DND-41 (cell line): ENCODE measurements around the gene SEPTIN6.

Experiments
- ATAC-seq: fragments of 200-7000 bp; cut with Tn5 transposase; 3 replicates; pipeline ENCODE4 v1.9.1; 2021; ENCODE audit warnings: low read depth; ENCODE audit not compliant: insufficient read depth
- DNase-seq: peaks from one replicate; pipeline ENCODE4 v3.0.0-alpha.2; 2020
- H2AFZ ChIP-seq: 2 replicates; pipeline ENCODE4 v1.6.0; 2012; ENCODE audit warnings: low read depth, low read length
- H3K27ac ChIP-seq: 2 replicates; pipeline ENCODE4 v1.5.1; 2012; ENCODE audit warnings: low read length, inconsistent platforms
- H3K27me3 ChIP-seq: fragments of 200-600 bp; sonication (generic); 2 replicates; pipeline ENCODE4 v1.6.0; 2012; ENCODE audit warnings: low read length, mild to moderate bottlenecking, inconsistent platforms; ENCODE audit not compliant: insufficient read depth, poor library complexity
- H3K36me3 ChIP-seq: 2 replicates; pipeline ENCODE4 v1.5.1; 2012; ENCODE audit warnings: low read length, inconsistent platforms; ENCODE audit not compliant: insufficient read depth
- H3K4me1 ChIP-seq: 2 replicates; pipeline ENCODE4 v1.5.1; 2012; ENCODE audit warnings: mild to moderate bottlenecking, low read length; ENCODE audit not compliant: insufficient read depth
- H3K4me2 ChIP-seq: 2 replicates; pipeline ENCODE4 v1.6.0; 2012; ENCODE audit warnings: mild to moderate bottlenecking, moderate library complexity, low read length, inconsistent platforms; ENCODE audit not compliant: insufficient read depth
- H3K4me3 ChIP-seq, 2 experiments: fragments of 200-600 bp in 1 of 2; shearing (Covaris generic) in 1 of 2; 2 replicates each; pipeline ENCODE4 v1.5.1; 2012 to 2016; ENCODE audit warnings: inconsistent platforms in 2 of 2, low read length in 2 of 2, mild to moderate bottlenecking in 2 of 2, low read depth in 1 of 2, moderate library complexity in 1 of 2
- H3K79me2 ChIP-seq: 2 replicates; pipeline ENCODE4 v1.6.0; 2012; ENCODE audit warnings: low read length, inconsistent platforms; ENCODE audit not compliant: insufficient read depth
- H3K9ac ChIP-seq: 2 replicates; pipeline ENCODE4 v1.6.0; 2012; ENCODE audit warnings: low read depth, mild to moderate bottlenecking, inconsistent platforms, low read length, moderate library complexity
- H3K9me3 ChIP-seq: 2 replicates; pipeline ENCODE4 v1.5.1; 2012; ENCODE audit warnings: low read length, moderate library complexity, mild to moderate bottlenecking, inconsistent platforms; ENCODE audit not compliant: insufficient read depth, severe bottlenecking
- H4K20me1 ChIP-seq: 2 replicates; pipeline ENCODE4 v1.6.0; 2012; ENCODE audit warnings: low read length; ENCODE audit not compliant: insufficient read depth
- EZH2 ChIP-seq: IDR thresholded peaks from 3 replicates; pipeline ENCODE4 v1.6.1; 2012; ENCODE audit warnings: borderline replicate concordance, low read depth, mild to moderate bottlenecking, moderate library complexity, low read length, inconsistent platforms; ENCODE audit not compliant: severe bottlenecking
- TF ChIP-seq, protein P1 (sequence below): IDR thresholded peaks from 2 replicates; pipeline ENCODE4 v1.5.1; 2012; ENCODE audit warnings: borderline replicate concordance, low read length, moderate library complexity, mild to moderate bottlenecking; ENCODE audit not compliant: poor library complexity, severe bottlenecking; ENCODE audit errors: extremely low read depth

SEPTIN6 gene

DNA sequence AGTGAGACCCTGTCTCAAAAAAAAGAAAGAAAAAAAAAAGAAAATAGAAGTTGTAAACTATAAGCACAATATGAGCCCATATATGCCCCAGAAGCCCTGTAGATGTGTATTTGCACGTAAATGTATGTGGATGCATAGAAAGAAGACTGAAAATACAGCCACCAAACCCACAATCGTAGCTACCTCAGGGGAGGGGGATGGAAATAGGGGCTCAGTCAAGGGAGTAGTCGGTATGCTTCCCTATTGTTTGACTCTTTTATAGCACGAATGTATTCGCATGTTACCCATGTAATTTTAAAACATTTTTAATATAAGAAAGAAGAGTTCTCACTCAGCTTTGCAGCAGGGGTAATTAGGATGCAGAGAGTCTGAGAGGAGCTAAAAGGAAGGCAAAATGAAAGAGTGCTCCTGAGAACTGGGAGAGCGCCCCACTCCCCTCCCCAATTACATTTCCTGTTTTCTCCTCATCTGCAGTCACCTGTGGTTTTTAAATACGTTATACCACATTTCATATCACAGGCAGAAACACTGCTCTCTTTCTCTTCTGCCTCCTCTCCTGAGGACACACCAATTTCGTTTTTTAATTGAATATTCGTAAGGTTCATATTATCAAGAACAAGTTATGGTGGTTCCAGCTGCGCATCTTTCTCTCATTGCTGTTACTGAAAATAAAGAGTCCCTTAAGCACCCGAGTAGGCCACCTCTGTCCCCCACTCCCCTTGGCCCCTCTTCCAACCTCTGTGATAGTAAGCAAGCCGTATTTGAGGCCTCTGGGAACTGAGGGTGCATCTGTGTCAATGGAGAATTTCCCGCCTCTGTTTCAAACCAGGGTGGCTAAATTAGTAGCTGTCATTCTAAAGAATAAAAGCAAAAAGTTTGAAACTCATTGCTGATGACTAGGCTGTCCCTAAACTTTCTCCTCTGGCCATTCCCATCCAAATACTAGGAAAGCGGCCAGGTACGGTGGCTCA, 10.7 kb downstream of the SEPTIN6 start:
- Histone ChIP-seq H3K79me2 (peaks cover 91% of the 10 kb centered on the region), H3K27me3 (no peaks in the 10 kb centered on the region), H3K9ac (peak overlapping the region; percentile 73), H3K4me3 (peak overlapping the region in 1 of 2 experiments; percentile 50; a peak in 3 of 4 replicates), H2AFZ (no peak overlapping the region), H4K20me1 (peaks cover 7% of the 10 kb centered on the region), H3K4me2 (peak overlapping the region; percentile 60), H3K9me3 (no peaks in the 10 kb centered on the region), H3K4me1 (peaks cover 97% of the 10 kb centered on the region), H3K27ac (peak overlapping the region; percentile 99), H3K36me3 (peaks cover 19% of the 10 kb centered on the region)
- no peak for TF ChIP-seq EZH2
- TF ChIP-seq, protein P1, sequence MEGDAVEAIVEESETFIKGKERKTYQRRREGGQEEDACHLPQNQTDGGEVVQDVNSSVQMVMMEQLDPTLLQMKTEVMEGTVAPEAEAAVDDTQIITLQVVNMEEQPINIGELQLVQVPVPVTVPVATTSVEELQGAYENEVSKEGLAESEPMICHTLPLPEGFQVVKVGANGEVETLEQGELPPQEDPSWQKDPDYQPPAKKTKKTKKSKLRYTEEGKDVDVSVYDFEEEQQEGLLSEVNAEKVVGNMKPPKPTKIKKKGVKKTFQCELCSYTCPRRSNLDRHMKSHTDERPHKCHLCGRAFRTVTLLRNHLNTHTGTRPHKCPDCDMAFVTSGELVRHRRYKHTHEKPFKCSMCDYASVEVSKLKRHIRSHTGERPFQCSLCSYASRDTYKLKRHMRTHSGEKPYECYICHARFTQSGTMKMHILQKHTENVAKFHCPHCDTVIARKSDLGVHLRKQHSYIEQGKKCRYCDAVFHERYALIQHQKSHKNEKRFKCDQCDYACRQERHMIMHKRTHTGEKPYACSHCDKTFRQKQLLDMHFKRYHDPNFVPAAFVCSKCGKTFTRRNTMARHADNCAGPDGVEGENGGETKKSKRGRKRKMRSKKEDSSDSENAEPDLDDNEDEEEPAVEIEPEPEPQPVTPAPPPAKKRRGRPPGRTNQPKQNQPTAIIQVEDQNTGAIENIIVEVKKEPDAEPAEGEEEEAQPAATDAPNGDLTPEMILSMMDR: no peak
- ATAC-seq: peak; percentile 70
- DNase-seq: peak; percentile 74

- Histone ChIP-seq H3K4me2 (peak overlapping the region; percentile 63), H3K27ac (peak overlapping the region; percentile 88), H3K36me3 (peaks cover 48% of the 10 kb centered on the region), H3K79me2 (peaks cover 89% of the 10 kb centered on the region), H3K4me3 (peak overlapping the region in 1 of 2 experiments; percentile 45; a peak in 2 of 4 replicates), H3K9me3 (no peaks in the 10 kb centered on the region), H3K27me3 (no peaks in the 10 kb centered on the region), H2AFZ (no peak overlapping the region), H4K20me1 (peaks cover 40% of the 10 kb centered on the region), H3K4me1 (peaks cover 55% of the 10 kb centered on the region), H3K9ac (peak overlapping the region; percentile 59)
- TF ChIP-seq, protein P1: no peak
- TF ChIP-seq EZH2: no peak
- ATAC-seq: no peak
- no peak for DNase-seq
Measured at GRCh38 chrX:119677654-119677981, 15.3 kb downstream of the SEPTIN6 start.

- no peak for TF ChIP-seq EZH2
- TF ChIP-seq, protein P1: no peak
- Histone ChIP-seq H3K4me3 (no peak overlapping the region), H3K27me3 (no peaks in the 10 kb centered on the region), H4K20me1 (peaks cover 40% of the 10 kb centered on the region), H2AFZ (no peak overlapping the region), H3K4me2 (peak overlapping the region; percentile 63; the same call in 1 of the 2 replicates), H3K36me3 (peaks cover 53% of the 10 kb centered on the region), H3K9ac (peak overlapping the region; percentile 59), H3K27ac (peak overlapping the region; percentile 88), H3K4me1 (peaks cover 50% of the 10 kb centered on the region), H3K79me2 (peaks cover 94% of the 10 kb centered on the region), H3K9me3 (no peaks in the 10 kb centered on the region)
- DNase-seq: no peak
- ATAC-seq: no peak
Measured at GRCh38 chrX:119676949-119677653, 15.9 kb downstream of the SEPTIN6 start.
